GM12892 (cell line): Measurements from ENCODE around the gene DIDO1.

ENCODE experiments used
- POLR2A ChIP-seq: IDR thresholded peaks from 2 replicates; pipeline ENCODE4 v1.6.1; 2011; ENCODE audit warnings: low read depth, low read length, control low read depth
- POLR2AphosphoS5 ChIP-seq: IDR thresholded peaks from 2 replicates; pipeline ENCODE4 v1.6.1; 2011; ENCODE audit warnings: low read depth, low read length, control low read depth

- TF ChIP-seq POLR2AphosphoS5 (no peak), POLR2A (no peak)
Measured at GRCh38 chr20:62852841-62853240, 73.5 kb downstream of the DIDO1 start.
